GM12892 (cell line): Measurements from ENCODE around the gene RBMS3.

Experiments
- POLR2A ChIP-seq: IDR thresholded peaks from 2 replicates; pipeline ENCODE4 v1.6.1; 2011; ENCODE audit warnings: low read depth, low read length, control low read depth
- POLR2AphosphoS5 ChIP-seq: IDR thresholded peaks from 2 replicates; pipeline ENCODE4 v1.6.1; 2011; ENCODE audit warnings: low read depth, low read length, control low read depth

DNA sequence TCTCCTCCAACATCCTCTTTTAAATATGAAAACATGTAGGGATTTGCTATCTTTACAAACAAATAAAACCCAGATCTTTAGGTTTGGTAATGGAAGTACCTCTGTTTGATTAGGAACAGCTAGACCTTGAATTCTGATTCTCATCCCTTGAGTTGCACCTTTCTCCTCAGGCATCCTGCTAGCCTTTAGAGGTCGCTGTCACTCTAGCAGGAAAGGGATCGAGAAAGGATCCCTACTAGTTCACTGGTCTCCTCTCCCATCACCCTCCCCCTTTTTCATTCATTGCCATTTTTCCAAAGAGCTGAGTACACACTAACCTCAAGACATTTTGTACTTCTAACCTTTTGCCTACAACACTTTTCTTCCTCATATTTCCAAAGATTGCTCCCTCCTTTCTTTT is 569.8 kb downstream of the RBMS3 start:
- TF ChIP-seq POLR2A = no peak
- TF ChIP-seq POLR2AphosphoS5 = no peak
